Measurements from ENCODE around the gene GRK3. TPM values are rescaled to one million over a fixed set of nuclear protein-coding genes. Genes with fewer than 3 reads are reported as not detected.

The GRK3 gene
- polyA plus RNA-seq, 1 donor, result 6.7 TPM

- DNase-seq (ENCODE audit: low read depth), result no peak
Measured at GRCh38 chr22:25758316-25758715, 193.8 kb downstream of the GRK3 start.

GRCh38 chr22:25759825-25760231 is 195.4 kb downstream of the GRK3 start:
- no peak for DNase-seq (ENCODE audit: low read depth)

GRCh38 chr22:25760294-25760693 is 195.8 kb downstream of the GRK3 start:
- DNase-seq (ENCODE audit: low read depth), result no peak

GRCh38 chr22:25760848-25761595 is 196.5 kb downstream of the GRK3 start:
- no peak for DNase-seq (ENCODE audit: low read depth)

- no peak for DNase-seq (ENCODE audit: low read depth)
Measured at GRCh38 chr22:25762147-25762546, 197.7 kb downstream of the GRK3 start.

- DNase-seq (ENCODE audit: low read depth), result no peak
Measured at GRCh38 chr22:25763239-25763777, 198.8 kb downstream of the GRK3 start.

GRCh38 chr22:25764270-25765015 is 200.0 kb downstream of the GRK3 start:
- DNase-seq (ENCODE audit: low read depth), result no peak

GRCh38 chr22:25765016-25765367 is 200.5 kb downstream of the GRK3 start:
- no peak for DNase-seq (ENCODE audit: low read depth)

GRCh38 chr22:25765801-25766200 is 201.3 kb downstream of the GRK3 start:
- DNase-seq (ENCODE audit: low read depth), result no peak

- DNase-seq (ENCODE audit: low read depth), result no peak
Measured at GRCh38 chr22:25766418-25766817, 201.9 kb downstream of the GRK3 start.

- DNase-seq (ENCODE audit: low read depth), result no peak
Measured at GRCh38 chr22:25770333-25770732, 205.9 kb downstream of the GRK3 start.

- DNase-seq (ENCODE audit: low read depth), result no peak
Measured at GRCh38 chr22:25772288-25772687, 207.8 kb downstream of the GRK3 start.

- no peak for DNase-seq (ENCODE audit: low read depth)
Measured at GRCh38 chr22:25774575-25775026, 210.1 kb downstream of the GRK3 start.

- DNase-seq (ENCODE audit: low read depth), result no peak
Measured at GRCh38 chr22:25775531-25775930, 211.1 kb downstream of the GRK3 start.

- no peak for DNase-seq (ENCODE audit: low read depth)
Measured at GRCh38 chr22:25777411-25777810, 212.9 kb downstream of the GRK3 start.

GRCh38 chr22:25777870-25778269 is 213.4 kb downstream of the GRK3 start:
- no peak for DNase-seq (ENCODE audit: low read depth)

Other genes starting within 250 kb of the GRK3 start
- 117 TPM for gene MYO18B, start 177.5 kb downstream of the GRK3 start, polyA plus RNA-seq (ENCODE audit: insufficient read length)